ENCODE results near the gene CKAP2L. TPM values are rescaled to one million over a fixed set of nuclear protein-coding genes. Genes with fewer than 3 reads are reported as not detected.

CKAP2L gene
- total RNA-seq: 2.0 TPM

DNA sequence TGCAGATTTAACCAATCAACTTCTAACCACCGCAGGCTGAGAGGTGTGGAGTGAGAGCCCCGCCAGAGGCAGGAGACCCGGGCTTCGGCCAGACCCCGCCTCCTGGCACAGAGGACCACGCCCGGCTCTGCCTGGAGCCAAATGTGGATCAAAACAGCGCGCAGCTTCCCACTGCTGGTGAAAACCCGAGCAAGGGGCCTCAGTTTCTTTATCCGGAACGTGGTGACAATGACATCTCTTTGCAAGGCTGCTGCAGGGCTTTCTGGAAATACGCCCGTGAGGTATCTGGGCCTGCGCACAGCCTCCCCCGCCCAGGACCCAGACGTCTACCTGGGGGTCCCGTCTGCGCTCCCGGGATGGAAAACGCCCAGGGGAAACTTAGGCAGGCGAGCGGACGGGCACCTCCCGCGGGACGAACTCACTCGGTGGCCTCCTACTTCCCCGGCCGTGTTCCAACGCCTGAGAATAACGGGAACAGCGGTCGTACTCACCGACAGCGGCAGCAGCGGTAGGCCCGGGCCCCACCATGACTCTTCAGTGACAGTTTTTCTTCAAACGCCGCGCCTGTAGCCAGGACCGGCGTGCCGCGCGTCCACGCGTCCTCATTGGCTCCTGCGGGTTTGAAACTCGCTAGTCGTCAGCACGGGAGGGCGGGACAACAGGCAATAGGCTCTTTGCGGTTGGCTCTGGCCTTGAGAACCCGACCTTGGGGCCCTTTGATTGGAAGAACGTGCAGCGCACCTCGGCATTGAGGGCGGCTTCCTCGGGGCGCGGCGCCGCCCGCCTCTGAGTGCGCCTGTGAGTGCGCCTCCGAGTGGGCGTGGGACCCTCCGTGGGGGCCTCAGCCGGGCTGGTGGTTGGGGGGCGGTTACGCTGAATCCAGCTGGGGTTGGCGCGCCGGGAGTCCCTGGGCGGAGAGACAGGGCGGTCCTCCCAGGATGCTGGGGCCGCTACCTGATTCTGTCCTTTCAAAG is at the start of gene CKAP2L:
CKAP2L (minus strand) TSS at position 539 of the 974 bp plus-strand sequence; CDS start at position 528, 11 bp downstream.
- FAIRE-seq (peak; percentile 51), DNase-seq (ENCODE audit: low spot score in 2 of 2) (peak; percentile 88 to 96)

DNA sequence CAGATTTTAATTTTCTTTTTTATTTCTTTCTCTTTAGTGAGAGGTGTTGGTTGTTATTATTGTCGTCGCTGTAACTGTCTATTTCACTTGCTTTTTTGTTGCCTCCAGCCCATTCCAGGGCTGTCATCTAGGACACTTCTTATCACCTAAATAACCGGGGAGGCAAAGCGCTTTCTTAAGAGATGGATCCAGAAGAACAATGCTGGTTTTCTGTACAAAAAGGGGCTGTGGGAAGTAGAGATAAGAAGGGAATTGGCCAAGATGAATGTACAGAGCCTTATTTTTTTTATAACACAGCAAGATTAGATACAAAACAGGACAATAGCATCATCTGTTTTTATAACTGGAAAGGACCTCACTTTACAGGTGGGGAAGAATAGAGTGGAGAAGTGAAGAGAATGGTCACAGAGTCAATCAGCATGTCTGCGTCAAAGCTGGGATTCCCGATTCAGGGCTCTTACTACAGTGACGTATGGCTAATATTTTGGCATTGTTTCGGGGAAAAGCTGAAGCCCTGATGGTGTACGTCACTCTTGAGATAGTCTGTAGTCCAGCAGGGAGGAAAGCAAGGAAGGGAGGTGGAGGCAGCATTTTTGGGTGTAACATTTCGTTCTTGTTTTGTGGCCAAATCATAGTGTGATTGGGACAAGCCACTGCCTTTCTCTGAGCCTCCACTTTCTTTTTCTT is 49.0 kb upstream of the CKAP2L start:
- no peak for FAIRE-seq
- DNase-seq (ENCODE audit: low spot score in 2 of 2): no peak

- FAIRE-seq (no peak), DNase-seq (ENCODE audit: low spot score in 2 of 2) (no peak)
Measured at GRCh38 chr2:112812318-112813267, 48.2 kb upstream of the CKAP2L start.

GRCh38 chr2:112811841-112812306 is 47.5 kb upstream of the CKAP2L start:
- peak in 1 of 2 donors; percentile 27 for DNase-seq (ENCODE audit: low spot score in 2 of 2)
- no peak for FAIRE-seq

DNA sequence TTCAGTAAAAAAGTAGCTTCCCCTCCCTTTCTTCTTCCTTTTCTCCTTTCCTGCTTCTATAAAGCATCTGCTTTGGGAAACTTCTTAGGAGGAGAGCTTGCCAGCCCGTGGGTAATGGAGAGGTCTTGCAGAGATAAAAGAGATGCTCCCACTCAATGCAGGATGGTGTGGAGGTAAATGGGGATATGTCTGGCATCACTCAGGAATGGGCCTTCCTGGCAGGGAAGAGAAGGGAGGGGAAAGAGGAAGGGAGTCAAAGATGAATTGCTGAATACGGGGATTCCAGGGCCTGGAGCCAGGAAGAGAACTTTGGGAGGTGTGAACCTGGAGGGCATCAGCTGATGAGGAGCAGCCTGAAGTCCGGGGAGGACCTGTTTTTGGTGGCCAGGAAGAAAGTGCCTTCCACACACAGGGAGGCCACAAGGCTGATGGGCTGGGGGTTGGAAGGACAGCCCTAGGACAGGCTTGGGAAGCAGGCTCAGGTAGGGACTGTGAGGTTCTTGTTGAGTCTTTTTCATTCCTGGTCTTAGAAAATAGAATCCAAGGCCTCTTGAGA is 46.9 kb upstream of the CKAP2L start:
- DNase-seq (ENCODE audit: low spot score in 2 of 2) (no peak), FAIRE-seq (no peak)

- FAIRE-seq: no peak
Measured at GRCh38 chr2:112809112-112809511, 44.7 kb upstream of the CKAP2L start.

GRCh38 chr2:112807233-112807807 is 42.9 kb upstream of the CKAP2L start:
- FAIRE-seq: no peak
- DNase-seq (ENCODE audit: low spot score in 2 of 2): no peak

More at GRCh38 chr2:112809112-112809511, 44.7 kb upstream of the CKAP2L start:
- no peak for DNase-seq (ENCODE audit: low spot score in 2 of 2)

DNA sequence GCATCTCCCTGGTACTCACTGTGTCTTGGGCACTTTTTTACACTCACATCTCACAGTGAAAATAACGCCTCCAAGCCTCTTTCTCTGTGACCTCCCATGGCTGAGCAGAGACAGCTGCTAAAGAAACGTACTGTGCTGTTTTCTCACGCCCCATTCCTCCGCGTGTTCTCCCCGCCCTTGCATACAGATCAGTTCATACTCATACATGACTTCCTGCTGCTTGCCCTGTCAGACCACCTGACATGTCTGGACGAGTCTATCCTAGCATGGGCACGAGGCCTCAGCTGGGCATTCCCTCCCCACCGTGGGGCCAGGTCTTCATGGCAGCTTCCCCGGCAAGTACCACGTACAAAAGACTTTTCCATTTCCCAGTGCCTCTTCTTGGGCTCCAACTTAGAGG is 41.1 kb upstream of the CKAP2L start:
- no peak for FAIRE-seq
- DNase-seq (ENCODE audit: low spot score in 2 of 2): no peak

- FAIRE-seq (no peak), DNase-seq (ENCODE audit: low spot score in 2 of 2) (no peak)
Measured at GRCh38 chr2:112803691-112804521, 39.5 kb upstream of the CKAP2L start.

GRCh38 chr2:112800881-112801583 is 36.6 kb upstream of the CKAP2L start:
- DNase-seq (ENCODE audit: low spot score in 2 of 2): no peak
- no peak for FAIRE-seq

GRCh38 chr2:112798979-112799975 is 34.9 kb upstream of the CKAP2L start:
- FAIRE-seq: no peak
- DNase-seq (ENCODE audit: low spot score in 2 of 2): no peak

DNA sequence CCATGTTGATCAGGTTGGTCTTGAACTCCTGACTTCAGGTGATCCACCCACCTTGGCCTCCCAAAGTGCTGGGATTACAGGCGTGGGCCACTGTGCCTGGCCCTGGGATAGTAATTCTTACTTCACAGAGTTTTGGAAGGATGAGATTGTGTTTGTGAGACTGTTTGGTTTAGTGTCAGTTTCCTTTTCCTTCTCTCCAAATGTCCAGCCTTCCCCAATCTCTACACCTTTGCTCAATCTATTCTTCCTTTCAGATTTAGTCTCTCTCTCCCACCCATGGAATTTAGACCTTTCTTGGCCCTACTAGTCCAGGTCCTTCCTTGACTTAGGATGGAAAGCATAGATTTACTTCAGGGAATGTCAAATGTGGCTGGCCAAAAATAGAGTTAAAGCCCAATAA is 32.1 kb upstream of the CKAP2L start:
- FAIRE-seq: no peak
- DNase-seq (ENCODE audit: low spot score in 2 of 2): no peak

DNA sequence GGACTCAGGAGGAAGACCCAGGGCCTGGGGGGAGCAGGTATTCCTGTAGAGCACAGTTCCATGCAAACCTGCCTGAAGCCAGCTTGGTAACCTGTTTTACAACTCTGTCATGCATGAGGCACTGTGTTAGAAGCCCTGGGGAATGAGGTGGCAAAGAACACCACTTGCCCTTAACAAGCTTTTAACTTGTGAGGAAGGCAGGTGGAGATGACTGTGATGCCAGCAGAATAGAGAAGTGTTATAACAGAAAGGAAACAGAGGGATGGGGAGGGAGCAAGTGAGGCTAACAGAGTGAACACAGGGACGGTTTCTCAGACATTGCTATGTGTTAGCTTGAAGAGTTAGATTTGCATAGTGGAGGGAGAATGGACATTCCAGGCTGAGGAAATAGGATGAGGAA is 31.4 kb upstream of the CKAP2L start:
- no peak for DNase-seq (ENCODE audit: low spot score in 2 of 2)
- FAIRE-seq: no peak

DNA sequence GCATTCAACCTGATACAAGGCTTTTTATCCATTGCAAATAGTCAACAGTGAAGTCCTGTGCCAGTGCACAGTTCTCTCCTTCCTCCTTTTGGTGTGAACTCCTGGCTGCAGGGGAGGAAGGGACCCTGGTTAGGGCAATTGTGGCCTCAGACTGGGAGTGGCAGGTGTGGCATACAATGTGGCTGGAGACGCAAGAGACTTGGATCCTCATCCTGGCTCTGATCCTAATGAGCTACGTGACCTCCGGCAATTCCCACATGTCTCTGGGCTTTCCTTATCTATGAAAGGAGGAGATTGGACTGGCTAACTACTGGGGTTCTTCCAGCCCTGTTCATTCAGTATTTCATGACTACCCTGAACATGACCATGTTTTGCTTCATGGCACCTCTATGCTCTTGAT is 30.4 kb upstream of the CKAP2L start:
- DNase-seq (ENCODE audit: low spot score in 2 of 2): no peak
- no peak for FAIRE-seq

DNA sequence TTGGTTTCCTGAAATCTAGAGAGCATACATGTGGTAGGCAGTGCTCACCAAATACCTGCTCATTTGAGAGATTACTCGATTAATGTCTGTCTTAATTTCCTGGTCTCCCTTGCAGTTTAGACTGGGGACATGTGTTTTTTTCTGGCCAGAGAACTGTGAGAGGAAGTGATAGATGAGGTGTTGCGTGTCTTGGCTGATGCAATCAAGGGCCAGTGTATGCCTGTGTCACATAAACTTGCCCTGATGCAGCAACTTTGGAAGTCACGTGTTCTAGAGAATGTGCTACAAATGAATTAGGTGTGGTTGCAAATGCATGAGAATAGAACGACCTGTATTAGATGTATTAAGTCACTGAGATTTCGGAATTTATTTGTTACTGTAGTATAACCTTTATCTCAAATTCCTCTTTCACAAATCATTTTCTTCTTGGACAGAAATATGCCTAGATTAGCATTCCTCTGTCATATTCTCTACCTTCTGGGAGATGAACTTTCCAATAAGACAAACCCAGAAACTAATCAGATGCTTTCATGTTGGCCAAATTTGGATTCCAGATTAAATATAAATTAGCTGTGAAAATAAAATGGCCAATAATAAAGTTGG is 29.8 kb upstream of the CKAP2L start:
- FAIRE-seq (no peak), DNase-seq (ENCODE audit: low spot score in 2 of 2) (no peak)

DNA sequence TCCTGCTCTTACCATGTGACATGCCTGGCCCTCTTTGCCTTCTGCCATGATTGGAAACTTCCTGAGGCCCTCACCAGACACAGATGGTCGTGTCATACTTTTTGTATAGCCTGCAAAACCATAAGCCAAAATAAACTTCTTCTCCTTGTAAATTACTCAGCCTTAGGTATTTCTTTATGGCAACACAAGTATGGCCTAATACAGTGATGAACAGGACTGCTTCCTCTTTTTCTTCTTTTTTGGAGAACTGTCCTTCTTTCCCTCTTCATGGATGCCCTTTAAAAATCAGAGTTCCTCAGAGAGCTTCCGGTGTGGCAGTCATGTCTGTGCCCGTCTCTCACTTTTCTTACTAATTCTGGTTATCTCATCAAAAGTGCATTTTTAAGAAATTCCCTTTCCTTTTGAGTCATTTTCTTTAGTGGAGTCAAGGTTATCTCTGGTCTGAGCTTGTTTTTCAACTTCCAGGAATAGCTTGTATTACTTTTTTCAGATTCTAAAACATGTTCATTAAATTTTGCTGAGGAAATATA is 29.1 kb upstream of the CKAP2L start:
- no peak for FAIRE-seq
- DNase-seq (ENCODE audit: low spot score in 2 of 2): no peak
